WERI-Rb-1 (cell line): ENCODE measurements around the gene HAUS8.
A peak's percentile ranks its signal among the peaks of the same experiment; 100 is the strongest.

Source experiments
- DNase-seq: peaks from one replicate; pipeline ENCODE4 v3.0.0-alpha.2; 2020
- H3K27ac ChIP-seq: fragments of 250-450 bp; sonication (Bioruptor Pico); 2 replicates; pipeline ENCODE4 v1.5.1; 2020; ENCODE audit warnings: mild to moderate bottlenecking, moderate library complexity
- H3K27me3 ChIP-seq: fragments of 250-450 bp; sonication (Bioruptor Pico); 2 replicates; pipeline ENCODE4 v1.5.1; 2021; ENCODE audit warnings: mild to moderate bottlenecking, low read depth, moderate library complexity; ENCODE audit not compliant: insufficient read depth, severe bottlenecking
- H3K36me3 ChIP-seq: fragments of 250-450 bp; sonication (Bioruptor Pico); 2 replicates; pipeline ENCODE4 v1.5.1; 2020; ENCODE audit warnings: mild to moderate bottlenecking, moderate library complexity
- H3K4me3 ChIP-seq: 2 replicates; pipeline ENCODE4 v1.5.1; 2011; ENCODE audit warnings: low read depth, mild to moderate bottlenecking, control low read depth, low read length
- H3K9me3 ChIP-seq: fragments of 250-450 bp; sonication (Bioruptor Pico); 2 replicates; pipeline ENCODE4 v1.5.1; 2021; ENCODE audit warnings: mild to moderate bottlenecking, moderate library complexity; ENCODE audit not compliant: severe bottlenecking
- CTCF ChIP-seq: IDR thresholded peaks from 2 replicates; pipeline ENCODE4 v1.5.1; 2011; ENCODE audit warnings: low read depth, mild to moderate bottlenecking, control low read depth, inconsistent platforms, low read length

The HAUS8 gene

GRCh38 chr19:17075864-17076542 is 751 bp upstream of the HAUS8 start:
- no peak for TF ChIP-seq CTCF
- Histone ChIP-seq H3K9me3 (no peaks in the 10 kb centered on the region), H3K4me3 (peak overlapping the region; percentile 79), H3K27me3 (no peaks in the 10 kb centered on the region), H3K27ac (peak overlapping the region; percentile 77), H3K36me3 (peaks cover 30% of the 10 kb centered on the region)
- DNase-seq, result peak; percentile 35

GRCh38 chr19:17074634-17075034 is 618 bp downstream of the HAUS8 start:
- Histone ChIP-seq H3K9me3 (no peaks in the 10 kb centered on the region), H3K27me3 (no peaks in the 10 kb centered on the region), H3K4me3 (peak overlapping the region; percentile 79), H3K27ac (peak overlapping the region; percentile 99), H3K36me3 (peaks cover 42% of the 10 kb centered on the region)
- no peak for TF ChIP-seq CTCF
- no peak for DNase-seq

- Histone ChIP-seq H3K36me3 (peaks cover 43% of the 10 kb centered on the region), H3K27ac (peak overlapping the region; percentile 99), H3K27me3 (no peaks in the 10 kb centered on the region), H3K9me3 (no peaks in the 10 kb centered on the region), H3K4me3 (peak overlapping the region; percentile 79)
- DNase-seq, result no peak
- no peak for TF ChIP-seq CTCF
Measured at GRCh38 chr19:17073869-17074633, 1.2 kb downstream of the HAUS8 start.

GRCh38 chr19:17070912-17071311 is 4.3 kb downstream of the HAUS8 start:
- no peak overlapping the region for H3K27ac ChIP-seq
- no peak for DNase-seq
- H3K4me3 ChIP-seq, result no peak overlapping the region
- no peak for TF ChIP-seq CTCF
- H3K27me3 ChIP-seq, result no peaks in the 10 kb centered on the region
- H3K9me3 ChIP-seq, result no peaks in the 10 kb centered on the region
- H3K36me3 ChIP-seq, result peaks cover 68% of the 10 kb centered on the region

GRCh38 chr19:17070421-17070820 is 4.8 kb downstream of the HAUS8 start:
- TF ChIP-seq CTCF, result no peak
- H3K9me3 ChIP-seq, result no peaks in the 10 kb centered on the region
- DNase-seq, result no peak
- no peak overlapping the region for H3K27ac ChIP-seq
- no peaks in the 10 kb centered on the region for H3K27me3 ChIP-seq
- no peak overlapping the region for H3K4me3 ChIP-seq
- H3K36me3 ChIP-seq, result peaks cover 70% of the 10 kb centered on the region
